Measurements from ENCODE around the gene NCAM2.

Gene NCAM2

GRCh38 chr21:20998886-20999285, 677 bp downstream of the NCAM2 start:
- H3K36me3 ChIP-seq (ENCODE audit: control insufficient read depth, insufficient read depth, low read length) = no peaks in the 10 kb centered on the region
- H3K27me3 ChIP-seq (ENCODE audit: control insufficient read depth, insufficient read depth, low read length, poor library complexity, severe bottlenecking) = peaks cover 31% of the 10 kb centered on the region
- H3K27ac ChIP-seq (ENCODE audit: insufficient read depth, low read depth, low read length, poor library complexity, severe bottlenecking) = no peak overlapping the region
- H3K9me3 ChIP-seq (ENCODE audit: control insufficient read depth, low read length) = no peaks in the 10 kb centered on the region
- H3K4me3 ChIP-seq (ENCODE audit: insufficient read depth, low read depth, low read length) = peak overlapping the region; percentile 47
- H3K4me1 ChIP-seq (ENCODE audit: control insufficient read depth, insufficient read depth, low read length) = no peaks in the 10 kb centered on the region
- WGBS, 2 experiments = 48 to 69% methylated on average over 4 to 5 of the region's 5 CpGs

- Histone ChIP-seq H3K27me3 (ENCODE audit: control insufficient read depth, insufficient read depth, low read length, poor library complexity, severe bottlenecking) (peaks cover 31% of the 10 kb centered on the region), H3K4me3 (ENCODE audit: insufficient read depth, low read depth, low read length) (no peak overlapping the region), H3K4me1 (ENCODE audit: control insufficient read depth, insufficient read depth, low read length) (no peaks in the 10 kb centered on the region), H3K36me3 (ENCODE audit: control insufficient read depth, insufficient read depth, low read length) (no peaks in the 10 kb centered on the region), H3K27ac (ENCODE audit: insufficient read depth, low read depth, low read length, poor library complexity, severe bottlenecking) (no peak overlapping the region), H3K9me3 (ENCODE audit: control insufficient read depth, low read length) (no peaks in the 10 kb centered on the region)
- 0 to 13% methylated on average over 1 to 3 of the region's 3 CpGs for WGBS, 2 experiments
Measured at GRCh38 chr21:20999659-21000058, 1.4 kb downstream of the NCAM2 start.

GRCh38 chr21:21000591-21001175, 2.5 kb downstream of the NCAM2 start:
- Histone ChIP-seq H3K27me3 (ENCODE audit: control insufficient read depth, insufficient read depth, low read length, poor library complexity, severe bottlenecking) (peaks cover 31% of the 10 kb centered on the region), H3K4me3 (ENCODE audit: insufficient read depth, low read depth, low read length) (no peak overlapping the region)
- 68 to 78% methylated on average over 3 of the region's 3 CpGs for WGBS, 2 experiments

GRCh38 chr21:21001591-21002100, 3.4 kb downstream of the NCAM2 start:
- H3K27ac ChIP-seq (ENCODE audit: insufficient read depth, low read depth, low read length, poor library complexity, severe bottlenecking) = no peak overlapping the region
- no peaks in the 10 kb centered on the region for H3K4me1 ChIP-seq (ENCODE audit: control insufficient read depth, insufficient read depth, low read length)
- H3K9me3 ChIP-seq (ENCODE audit: control insufficient read depth, low read length) = no peaks in the 10 kb centered on the region
- H3K36me3 ChIP-seq (ENCODE audit: control insufficient read depth, insufficient read depth, low read length) = no peaks in the 10 kb centered on the region
- no peak overlapping the region for H3K4me3 ChIP-seq (ENCODE audit: insufficient read depth, low read depth, low read length)
- H3K27me3 ChIP-seq (ENCODE audit: control insufficient read depth, insufficient read depth, low read length, poor library complexity, severe bottlenecking) = peaks cover 26% of the 10 kb centered on the region
- WGBS, 2 experiments = 93 to 96% methylated on average over 4 to 5 of the region's 6 CpGs

More at GRCh38 chr21:21000591-21001175, 2.5 kb downstream of the NCAM2 start:
- H3K36me3 ChIP-seq (ENCODE audit: control insufficient read depth, insufficient read depth, low read length) = no peaks in the 10 kb centered on the region
- H3K9me3 ChIP-seq (ENCODE audit: control insufficient read depth, low read length) = no peaks in the 10 kb centered on the region
- H3K27ac ChIP-seq (ENCODE audit: insufficient read depth, low read depth, low read length, poor library complexity, severe bottlenecking) = no peak overlapping the region
- H3K4me1 ChIP-seq (ENCODE audit: control insufficient read depth, insufficient read depth, low read length) = no peaks in the 10 kb centered on the region

GRCh38 chr21:21002153-21002552, 3.9 kb downstream of the NCAM2 start:
- WGBS, 2 experiments = 76 to 84% methylated on average over 4 of the region's 4 CpGs
- Histone ChIP-seq H3K36me3 (ENCODE audit: control insufficient read depth, insufficient read depth, low read length) (no peaks in the 10 kb centered on the region), H3K27me3 (ENCODE audit: control insufficient read depth, insufficient read depth, low read length, poor library complexity, severe bottlenecking) (peaks cover 20% of the 10 kb centered on the region), H3K4me3 (ENCODE audit: insufficient read depth, low read depth, low read length) (no peak overlapping the region), H3K27ac (ENCODE audit: insufficient read depth, low read depth, low read length, poor library complexity, severe bottlenecking) (no peak overlapping the region), H3K9me3 (ENCODE audit: control insufficient read depth, low read length) (no peaks in the 10 kb centered on the region), H3K4me1 (ENCODE audit: control insufficient read depth, insufficient read depth, low read length) (no peaks in the 10 kb centered on the region)

- H3K4me1 ChIP-seq (ENCODE audit: control insufficient read depth, insufficient read depth, low read length) = no peaks in the 10 kb centered on the region
- H3K36me3 ChIP-seq (ENCODE audit: control insufficient read depth, insufficient read depth, low read length) = no peaks in the 10 kb centered on the region
- WGBS, 2 experiments = 60 to 80% methylated on average over 2 to 4 of the region's 4 CpGs
- H3K4me3 ChIP-seq (ENCODE audit: insufficient read depth, low read depth, low read length) = no peak overlapping the region
- H3K27me3 ChIP-seq (ENCODE audit: control insufficient read depth, insufficient read depth, low read length, poor library complexity, severe bottlenecking) = peaks cover 7% of the 10 kb centered on the region
- no peaks in the 10 kb centered on the region for H3K9me3 ChIP-seq (ENCODE audit: control insufficient read depth, low read length)
- no peak overlapping the region for H3K27ac ChIP-seq (ENCODE audit: insufficient read depth, low read depth, low read length, poor library complexity, severe bottlenecking)
Measured at GRCh38 chr21:21003701-21004100, 5.5 kb downstream of the NCAM2 start.

GRCh38 chr21:21007606-21008005, 9.4 kb downstream of the NCAM2 start:
- H3K27me3 ChIP-seq (ENCODE audit: control insufficient read depth, insufficient read depth, low read length, poor library complexity, severe bottlenecking) = no peaks in the 10 kb centered on the region
- WGBS, 2 experiments = 89 to 92% methylated on average over 6 of the region's 6 CpGs
- no peaks in the 10 kb centered on the region for H3K36me3 ChIP-seq (ENCODE audit: control insufficient read depth, insufficient read depth, low read length)
- no peaks in the 10 kb centered on the region for H3K9me3 ChIP-seq (ENCODE audit: control insufficient read depth, low read length)
- no peaks in the 10 kb centered on the region for H3K4me1 ChIP-seq (ENCODE audit: control insufficient read depth, insufficient read depth, low read length)
- no peak overlapping the region for H3K27ac ChIP-seq (ENCODE audit: insufficient read depth, low read depth, low read length, poor library complexity, severe bottlenecking)
- H3K4me3 ChIP-seq (ENCODE audit: insufficient read depth, low read depth, low read length) = no peak overlapping the region

- H3K4me3 ChIP-seq (ENCODE audit: insufficient read depth, low read depth, low read length) = no peak overlapping the region
- H3K36me3 ChIP-seq (ENCODE audit: control insufficient read depth, insufficient read depth, low read length) = no peaks in the 10 kb centered on the region
- no peaks in the 10 kb centered on the region for H3K27me3 ChIP-seq (ENCODE audit: control insufficient read depth, insufficient read depth, low read length, poor library complexity, severe bottlenecking)
- H3K9me3 ChIP-seq (ENCODE audit: control insufficient read depth, low read length) = no peaks in the 10 kb centered on the region
- WGBS, 2 experiments = 65% methylated on average over 2 of the region's 3 CpGs; no CpG with 5 or more reads in 1 of the 2 experiments
- no peak overlapping the region for H3K27ac ChIP-seq (ENCODE audit: insufficient read depth, low read depth, low read length, poor library complexity, severe bottlenecking)
- no peaks in the 10 kb centered on the region for H3K4me1 ChIP-seq (ENCODE audit: control insufficient read depth, insufficient read depth, low read length)
Measured at GRCh38 chr21:21010228-21010627, 12.0 kb downstream of the NCAM2 start.

- Histone ChIP-seq H3K27me3 (ENCODE audit: control insufficient read depth, insufficient read depth, low read length, poor library complexity, severe bottlenecking) (no peaks in the 10 kb centered on the region), H3K36me3 (ENCODE audit: control insufficient read depth, insufficient read depth, low read length) (no peaks in the 10 kb centered on the region), H3K4me3 (ENCODE audit: insufficient read depth, low read depth, low read length) (no peak overlapping the region), H3K27ac (ENCODE audit: insufficient read depth, low read depth, low read length, poor library complexity, severe bottlenecking) (no peak overlapping the region), H3K9me3 (ENCODE audit: control insufficient read depth, low read length) (no peaks in the 10 kb centered on the region), H3K4me1 (ENCODE audit: control insufficient read depth, insufficient read depth, low read length) (no peaks in the 10 kb centered on the region)
- WGBS, 2 experiments = 29 to 33% methylated on average over 2 to 3 of the region's 3 CpGs
Measured at GRCh38 chr21:21010698-21011097, 12.5 kb downstream of the NCAM2 start.

- 83 to 88% methylated on average over 1 of the region's 1 CpG for WGBS, 2 experiments
- no peaks in the 10 kb centered on the region for H3K36me3 ChIP-seq (ENCODE audit: control insufficient read depth, insufficient read depth, low read length)
- H3K27me3 ChIP-seq (ENCODE audit: control insufficient read depth, insufficient read depth, low read length, poor library complexity, severe bottlenecking) = no peaks in the 10 kb centered on the region
- no peaks in the 10 kb centered on the region for H3K9me3 ChIP-seq (ENCODE audit: control insufficient read depth, low read length)
- H3K4me1 ChIP-seq (ENCODE audit: control insufficient read depth, insufficient read depth, low read length) = no peaks in the 10 kb centered on the region
- no peak overlapping the region for H3K4me3 ChIP-seq (ENCODE audit: insufficient read depth, low read depth, low read length)
- H3K27ac ChIP-seq (ENCODE audit: insufficient read depth, low read depth, low read length, poor library complexity, severe bottlenecking) = no peak overlapping the region
Measured at GRCh38 chr21:21018821-21019220, 20.6 kb downstream of the NCAM2 start.
